GM12878 (cell line): ENCODE results near the gene RHBDD1.

Source experiments
- EGR1 ChIP-seq, 2 experiments: IDR thresholded peaks; 1 replicate in 1 of 2; 2 replicates in 1 of 2; pipeline ENCODE4 v1.6.1; 2011 to 2012; ENCODE audit warnings: low read depth in 2 of 2, low read length in 2 of 2, borderline replicate concordance in 1 of 2, mild to moderate bottlenecking in 1 of 2, moderate library complexity in 1 of 2
- EZH2 ChIP-seq: IDR thresholded peaks from 2 replicates; pipeline ENCODE4 v1.6.1; 2012; ENCODE audit warnings: low read depth, mild to moderate bottlenecking, control low read depth, inconsistent platforms, low read length, borderline replicate concordance; ENCODE audit not compliant: control insufficient read depth
- MEF2B ChIP-seq: fragments of 450-650 bp; IDR thresholded peaks from 2 replicates; pipeline ENCODE4 v1.6.1; 2018; ENCODE audit warnings: mild to moderate bottlenecking, moderate library complexity; ENCODE audit not compliant: partially characterized antibody, poor library complexity, severe bottlenecking
- NFYB ChIP-seq: IDR thresholded peaks from 2 replicates; pipeline ENCODE4 v1.6.1; 2011; ENCODE audit warnings: low read depth, mild to moderate bottlenecking, low read length, improper control_type of control experiment, moderate library complexity; ENCODE audit not compliant: insufficient read depth
- SIX5 ChIP-seq: IDR thresholded peaks from 2 replicates; pipeline ENCODE4 v1.6.1; 2011; ENCODE audit warnings: mild to moderate bottlenecking, low read depth, low read length, moderate library complexity; ENCODE audit not compliant: severe bottlenecking
- SMAD1 ChIP-seq: fragments of 450-650 bp; IDR thresholded peaks from 2 replicates; pipeline ENCODE4 v1.6.1; 2018; ENCODE audit warnings: mild to moderate bottlenecking, low read depth; ENCODE audit not compliant: partially characterized antibody
- ZBED1 ChIP-seq: IDR thresholded peaks from 2 replicates; pipeline ENCODE4 v1.6.1; 2016; ENCODE audit warnings: borderline replicate concordance
- TF ChIP-seq, protein P1 (sequence below): IDR thresholded peaks from 2 replicates; pipeline ENCODE4 v1.6.1; 2012; ENCODE audit warnings: low read depth, low read length, improper control_type of control experiment
- TF ChIP-seq, protein P2 (sequence below), 3 experiments: IDR thresholded peaks in 2 of 3; conservative IDR thresholded peaks in 1 of 3; 2 replicates each; pipeline ENCODE4 v1.5.1; 2011; ENCODE audit warnings: low read depth in 3 of 3, low read length in 3 of 3, mild to moderate bottlenecking in 3 of 3, control low read depth in 2 of 3, moderate library complexity in 2 of 3, inconsistent platforms in 1 of 3, mixed read lengths in 1 of 3; ENCODE audit not compliant: control insufficient read depth in 2 of 3, insufficient read depth in 1 of 3; ENCODE audit errors: extremely low read depth in 1 of 3
- TF ChIP-seq, protein P3 (sequence below): IDR thresholded peaks from 2 replicates; pipeline ENCODE4 v1.6.1; 2012; ENCODE audit warnings: mild to moderate bottlenecking, low read depth, low read length
- TF ChIP-seq, protein P4 (sequence below): IDR thresholded peaks from 2 replicates; pipeline ENCODE4 v1.6.1; 2011; ENCODE audit warnings: borderline replicate concordance, low read depth, mild to moderate bottlenecking, moderate library complexity, mixed read lengths, low read length; ENCODE audit not compliant: insufficient read depth; ENCODE audit errors: extremely low read length
- TF ChIP-seq, protein P5 (sequence below): fragments of 450-650 bp; IDR thresholded peaks from 2 replicates; pipeline ENCODE4 v1.6.1; 2016; ENCODE audit warnings: mild to moderate bottlenecking, moderate library complexity, borderline replicate concordance

DNA sequence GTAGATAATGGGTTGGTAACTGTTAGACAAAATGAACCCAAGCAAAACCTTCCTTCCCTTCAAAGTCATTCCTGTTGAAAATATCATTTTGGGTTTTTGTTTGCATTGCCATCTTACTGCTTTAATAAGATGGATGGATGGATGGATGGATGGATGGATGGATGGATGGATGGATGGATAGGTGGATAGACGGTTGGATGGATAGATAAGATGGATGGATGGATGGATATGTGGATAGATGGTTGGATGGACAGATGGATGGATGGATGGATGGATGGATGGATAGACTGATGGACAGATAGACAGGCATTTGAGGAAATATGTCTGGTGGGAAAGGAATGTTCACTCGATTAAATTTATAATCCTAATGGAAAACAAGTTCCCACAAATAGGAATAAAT, 194.9 kb downstream of the RHBDD1 start:
- TF ChIP-seq EZH2 (no peak), SIX5 (no peak), EGR1 (IDR thresholded peaks at IDR 0.05; ENCODE audit: borderline replicate concordance in 1 of 2, low read depth in 2 of 2, low read length in 2 of 2) (no peak), MEF2B (no peak), ZBED1 (no peak), NFYB (no peak), SMAD1 (no peak)
- TF ChIP-seq, protein P1, sequence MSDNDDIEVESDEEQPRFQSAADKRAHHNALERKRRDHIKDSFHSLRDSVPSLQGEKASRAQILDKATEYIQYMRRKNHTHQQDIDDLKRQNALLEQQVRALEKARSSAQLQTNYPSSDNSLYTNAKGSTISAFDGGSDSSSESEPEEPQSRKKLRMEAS: no peak
- TF ChIP-seq, protein P2, sequence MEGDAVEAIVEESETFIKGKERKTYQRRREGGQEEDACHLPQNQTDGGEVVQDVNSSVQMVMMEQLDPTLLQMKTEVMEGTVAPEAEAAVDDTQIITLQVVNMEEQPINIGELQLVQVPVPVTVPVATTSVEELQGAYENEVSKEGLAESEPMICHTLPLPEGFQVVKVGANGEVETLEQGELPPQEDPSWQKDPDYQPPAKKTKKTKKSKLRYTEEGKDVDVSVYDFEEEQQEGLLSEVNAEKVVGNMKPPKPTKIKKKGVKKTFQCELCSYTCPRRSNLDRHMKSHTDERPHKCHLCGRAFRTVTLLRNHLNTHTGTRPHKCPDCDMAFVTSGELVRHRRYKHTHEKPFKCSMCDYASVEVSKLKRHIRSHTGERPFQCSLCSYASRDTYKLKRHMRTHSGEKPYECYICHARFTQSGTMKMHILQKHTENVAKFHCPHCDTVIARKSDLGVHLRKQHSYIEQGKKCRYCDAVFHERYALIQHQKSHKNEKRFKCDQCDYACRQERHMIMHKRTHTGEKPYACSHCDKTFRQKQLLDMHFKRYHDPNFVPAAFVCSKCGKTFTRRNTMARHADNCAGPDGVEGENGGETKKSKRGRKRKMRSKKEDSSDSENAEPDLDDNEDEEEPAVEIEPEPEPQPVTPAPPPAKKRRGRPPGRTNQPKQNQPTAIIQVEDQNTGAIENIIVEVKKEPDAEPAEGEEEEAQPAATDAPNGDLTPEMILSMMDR (IDR thresholded peaks at IDR 0.05 in 2 of 3, conservative IDR thresholded peaks at IDR 0.05 in 1 of 3; ENCODE audit: control insufficient read depth in 2 of 3, extremely low read depth in 1 of 3, insufficient read depth in 1 of 3, low read depth in 3 of 3, low read length in 3 of 3): no peak
- TF ChIP-seq, protein P3, sequence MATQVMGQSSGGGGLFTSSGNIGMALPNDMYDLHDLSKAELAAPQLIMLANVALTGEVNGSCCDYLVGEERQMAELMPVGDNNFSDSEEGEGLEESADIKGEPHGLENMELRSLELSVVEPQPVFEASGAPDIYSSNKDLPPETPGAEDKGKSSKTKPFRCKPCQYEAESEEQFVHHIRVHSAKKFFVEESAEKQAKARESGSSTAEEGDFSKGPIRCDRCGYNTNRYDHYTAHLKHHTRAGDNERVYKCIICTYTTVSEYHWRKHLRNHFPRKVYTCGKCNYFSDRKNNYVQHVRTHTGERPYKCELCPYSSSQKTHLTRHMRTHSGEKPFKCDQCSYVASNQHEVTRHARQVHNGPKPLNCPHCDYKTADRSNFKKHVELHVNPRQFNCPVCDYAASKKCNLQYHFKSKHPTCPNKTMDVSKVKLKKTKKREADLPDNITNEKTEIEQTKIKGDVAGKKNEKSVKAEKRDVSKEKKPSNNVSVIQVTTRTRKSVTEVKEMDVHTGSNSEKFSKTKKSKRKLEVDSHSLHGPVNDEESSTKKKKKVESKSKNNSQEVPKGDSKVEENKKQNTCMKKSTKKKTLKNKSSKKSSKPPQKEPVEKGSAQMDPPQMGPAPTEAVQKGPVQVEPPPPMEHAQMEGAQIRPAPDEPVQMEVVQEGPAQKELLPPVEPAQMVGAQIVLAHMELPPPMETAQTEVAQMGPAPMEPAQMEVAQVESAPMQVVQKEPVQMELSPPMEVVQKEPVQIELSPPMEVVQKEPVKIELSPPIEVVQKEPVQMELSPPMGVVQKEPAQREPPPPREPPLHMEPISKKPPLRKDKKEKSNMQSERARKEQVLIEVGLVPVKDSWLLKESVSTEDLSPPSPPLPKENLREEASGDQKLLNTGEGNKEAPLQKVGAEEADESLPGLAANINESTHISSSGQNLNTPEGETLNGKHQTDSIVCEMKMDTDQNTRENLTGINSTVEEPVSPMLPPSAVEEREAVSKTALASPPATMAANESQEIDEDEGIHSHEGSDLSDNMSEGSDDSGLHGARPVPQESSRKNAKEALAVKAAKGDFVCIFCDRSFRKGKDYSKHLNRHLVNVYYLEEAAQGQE: no peak
- TF ChIP-seq, protein P4, sequence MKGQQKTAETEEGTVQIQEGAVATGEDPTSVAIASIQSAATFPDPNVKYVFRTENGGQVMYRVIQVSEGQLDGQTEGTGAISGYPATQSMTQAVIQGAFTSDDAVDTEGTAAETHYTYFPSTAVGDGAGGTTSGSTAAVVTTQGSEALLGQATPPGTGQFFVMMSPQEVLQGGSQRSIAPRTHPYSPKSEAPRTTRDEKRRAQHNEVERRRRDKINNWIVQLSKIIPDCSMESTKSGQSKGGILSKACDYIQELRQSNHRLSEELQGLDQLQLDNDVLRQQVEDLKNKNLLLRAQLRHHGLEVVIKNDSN: no peak
- TF ChIP-seq, protein P5, sequence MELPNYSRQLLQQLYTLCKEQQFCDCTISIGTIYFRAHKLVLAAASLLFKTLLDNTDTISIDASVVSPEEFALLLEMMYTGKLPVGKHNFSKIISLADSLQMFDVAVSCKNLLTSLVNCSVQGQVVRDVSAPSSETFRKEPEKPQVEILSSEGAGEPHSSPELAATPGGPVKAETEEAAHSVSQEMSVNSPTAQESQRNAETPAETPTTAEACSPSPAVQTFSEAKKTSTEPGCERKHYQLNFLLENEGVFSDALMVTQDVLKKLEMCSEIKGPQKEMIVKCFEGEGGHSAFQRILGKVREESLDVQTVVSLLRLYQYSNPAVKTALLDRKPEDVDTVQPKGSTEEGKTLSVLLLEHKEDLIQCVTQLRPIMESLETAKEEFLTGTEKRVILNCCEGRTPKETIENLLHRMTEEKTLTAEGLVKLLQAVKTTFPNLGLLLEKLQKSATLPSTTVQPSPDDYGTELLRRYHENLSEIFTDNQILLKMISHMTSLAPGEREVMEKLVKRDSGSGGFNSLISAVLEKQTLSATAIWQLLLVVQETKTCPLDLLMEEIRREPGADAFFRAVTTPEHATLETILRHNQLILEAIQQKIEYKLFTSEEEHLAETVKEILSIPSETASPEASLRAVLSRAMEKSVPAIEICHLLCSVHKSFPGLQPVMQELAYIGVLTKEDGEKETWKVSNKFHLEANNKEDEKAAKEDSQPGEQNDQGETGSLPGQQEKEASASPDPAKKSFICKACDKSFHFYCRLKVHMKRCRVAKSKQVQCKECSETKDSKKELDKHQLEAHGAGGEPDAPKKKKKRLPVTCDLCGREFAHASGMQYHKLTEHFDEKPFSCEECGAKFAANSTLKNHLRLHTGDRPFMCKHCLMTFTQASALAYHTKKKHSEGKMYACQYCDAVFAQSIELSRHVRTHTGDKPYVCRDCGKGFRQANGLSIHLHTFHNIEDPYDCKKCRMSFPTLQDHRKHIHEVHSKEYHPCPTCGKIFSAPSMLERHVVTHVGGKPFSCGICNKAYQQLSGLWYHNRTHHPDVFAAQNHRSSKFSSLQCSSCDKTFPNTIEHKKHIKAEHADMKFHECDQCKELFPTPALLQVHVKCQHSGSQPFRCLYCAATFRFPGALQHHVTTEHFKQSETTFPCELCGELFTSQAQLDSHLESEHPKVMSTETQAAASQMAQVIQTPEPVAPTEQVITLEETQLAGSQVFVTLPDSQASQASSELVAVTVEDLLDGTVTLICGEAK: no peak
